HG02610 (cell line): ENCODE results near the gene SLC4A5.
"Not testable (repeated sequence)": the region's sequence is repeated elsewhere in the genome, so short reads cannot be mapped to it uniquely, and the experiment has no call there.

ENCODE experiments used
- ATAC-seq: cut with Tn5 transposase; IDR thresholded peaks from one replicate; pipeline ENCODE4 v1.9.1; 2021; ENCODE audit warnings: mild to moderate bottlenecking, moderate library complexity; ENCODE audit not compliant: unreplicated experiment

Gene SLC4A5

GRCh38 chr2:74212702-74213410, 130.4 kb downstream of the SLC4A5 start:
- no peak for ATAC-seq

- peak; percentile 73 for ATAC-seq
Observed at GRCh38 chr2:74206180-74206688, 137.0 kb downstream of the SLC4A5 start.

GRCh38 chr2:74205596-74205995, 137.6 kb downstream of the SLC4A5 start:
- no peak for ATAC-seq

DNA sequence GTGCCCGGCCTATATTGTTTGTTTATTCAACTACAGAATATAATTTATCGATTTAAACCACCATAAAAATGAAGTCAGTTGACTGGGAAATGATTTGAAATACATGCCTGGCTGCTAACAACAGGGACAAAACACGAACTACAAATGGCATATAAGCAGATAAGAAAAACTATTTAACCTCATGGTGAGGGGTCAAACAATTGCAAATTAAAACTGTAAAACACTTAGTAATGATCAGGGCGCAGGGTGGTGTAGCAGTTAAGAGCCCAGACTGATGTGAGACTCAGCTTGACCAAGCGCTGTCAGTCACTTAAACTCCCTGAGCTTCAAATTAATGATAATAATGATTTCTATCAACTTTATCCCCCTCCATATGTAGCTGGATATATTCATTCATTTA, 138.1 kb downstream of the SLC4A5 start:
- ATAC-seq = no peak

- no peak for ATAC-seq
Observed at GRCh38 chr2:74204436-74204835, 138.8 kb downstream of the SLC4A5 start.

DNA sequence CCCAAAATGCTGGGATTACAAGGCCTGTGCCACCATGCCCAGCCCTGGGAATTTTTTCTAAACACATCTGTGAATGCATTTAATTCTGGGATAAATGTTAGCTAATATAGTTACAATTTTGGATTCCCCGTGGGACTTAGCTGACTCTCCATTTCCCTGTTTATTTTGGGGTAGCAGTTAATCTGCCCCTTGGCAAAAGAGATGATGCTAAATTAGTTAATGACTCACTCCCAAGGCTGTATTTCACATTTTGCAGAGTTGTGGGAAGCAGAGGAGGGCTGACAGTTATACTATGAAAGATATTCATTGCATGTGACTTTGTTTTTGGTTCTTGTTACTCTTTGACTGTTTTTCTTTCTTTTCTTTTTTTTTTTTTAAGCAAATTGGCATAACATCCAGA, 141.6 kb downstream of the SLC4A5 start:
- ATAC-seq = no peak

GRCh38 chr2:74201196-74201595, 142.0 kb downstream of the SLC4A5 start:
- ATAC-seq = no peak

- ATAC-seq = no peak
Observed at GRCh38 chr2:74199871-74200305, 143.3 kb downstream of the SLC4A5 start.

GRCh38 chr2:74199275-74199701, 143.9 kb downstream of the SLC4A5 start:
- no peak for ATAC-seq

GRCh38 chr2:74198461-74199274, 144.5 kb downstream of the SLC4A5 start, which contains the start of gene MTHFD2:
TSS of gene MTHFD2 (plus strand) at chr2:74198615. CDS start at chr2:74198642, 27 bp downstream.
- peak; percentile 89 for ATAC-seq

GRCh38 chr2:74198023-74198460, 145.2 kb downstream of the SLC4A5 start:
- no peak for ATAC-seq

DNA sequence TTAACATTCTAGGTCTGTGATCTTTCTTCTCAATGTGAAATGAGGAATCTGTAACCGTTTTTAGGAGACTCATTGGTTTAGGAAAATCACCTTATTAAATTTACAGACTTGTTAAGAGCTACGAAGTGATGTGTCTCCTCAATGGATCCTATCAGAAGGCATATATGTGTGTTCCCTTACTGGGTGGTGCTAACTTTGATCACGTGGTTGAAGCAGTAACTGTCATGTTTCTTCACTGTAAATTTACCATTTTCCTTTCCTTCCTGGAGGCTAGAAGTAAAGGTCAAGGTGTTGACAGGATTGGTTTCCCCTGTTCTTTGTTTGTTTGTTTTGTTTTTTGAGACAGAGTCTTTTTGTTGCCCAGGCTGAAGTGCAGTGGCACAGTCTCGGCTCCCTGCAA, 146.2 kb downstream of the SLC4A5 start:
- ATAC-seq = no peak

DNA sequence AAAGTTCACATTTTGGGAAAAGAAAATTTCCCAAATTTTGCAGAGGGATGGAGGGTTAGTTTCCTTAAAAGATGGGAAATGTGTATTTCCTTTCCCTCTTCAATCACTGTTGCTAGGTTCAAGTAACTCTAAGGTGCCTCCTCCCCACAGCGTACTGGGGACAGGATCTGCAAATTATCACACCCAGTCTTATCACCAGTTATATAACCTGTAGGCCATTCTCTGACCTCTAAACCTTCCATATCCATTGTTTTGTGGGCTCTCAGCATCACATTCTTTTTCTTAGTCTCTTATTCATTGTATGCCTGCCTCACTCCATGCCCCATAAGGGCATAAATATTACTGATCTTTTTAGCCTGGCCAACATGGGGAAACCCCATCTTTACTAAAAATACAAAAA, 148.4 kb downstream of the SLC4A5 start:
- no peak for ATAC-seq

DNA sequence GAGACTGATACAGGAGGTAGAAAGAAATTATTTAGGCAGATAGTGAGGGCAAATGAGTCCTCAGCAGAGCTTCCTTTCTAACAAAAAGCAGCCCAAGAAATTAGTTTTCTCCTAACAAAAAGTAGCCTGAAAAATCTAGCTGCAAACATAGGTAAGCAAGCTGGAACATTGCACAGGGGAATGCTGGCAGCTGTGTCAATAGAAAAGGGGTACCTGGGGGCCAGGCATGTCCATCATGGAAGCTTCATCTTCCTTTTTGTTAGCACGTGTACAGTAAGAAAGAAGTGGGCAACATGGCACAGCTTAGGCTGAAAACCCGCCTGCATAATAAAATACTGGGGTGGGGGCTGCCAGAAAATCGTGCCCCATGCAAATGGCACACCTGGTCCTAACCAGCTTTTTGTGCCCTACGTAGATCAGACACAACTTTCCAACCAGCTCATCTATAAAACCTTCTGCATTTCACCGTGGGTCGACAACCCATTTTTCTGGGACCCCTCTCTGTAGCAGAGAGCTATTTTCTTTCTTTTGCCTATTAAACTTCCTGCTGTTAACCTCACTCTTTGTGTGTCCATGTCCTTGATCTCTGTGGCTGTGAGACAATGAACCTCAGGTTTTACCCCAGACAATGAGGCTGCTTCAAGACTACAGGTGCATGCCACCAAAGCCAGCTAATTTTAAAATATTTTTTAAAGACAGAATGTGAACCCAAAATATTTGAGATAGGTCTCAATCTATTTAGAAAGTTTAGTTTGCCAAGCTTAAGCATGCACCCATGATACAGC, 151.4 kb downstream of the SLC4A5 start:
- ATAC-seq = no peak

GRCh38 chr2:74188696-74189095, 154.5 kb downstream of the SLC4A5 start:
- ATAC-seq = no peak

- no peak for ATAC-seq
Observed at GRCh38 chr2:74188018-74188601, 155.1 kb downstream of the SLC4A5 start.

DNA sequence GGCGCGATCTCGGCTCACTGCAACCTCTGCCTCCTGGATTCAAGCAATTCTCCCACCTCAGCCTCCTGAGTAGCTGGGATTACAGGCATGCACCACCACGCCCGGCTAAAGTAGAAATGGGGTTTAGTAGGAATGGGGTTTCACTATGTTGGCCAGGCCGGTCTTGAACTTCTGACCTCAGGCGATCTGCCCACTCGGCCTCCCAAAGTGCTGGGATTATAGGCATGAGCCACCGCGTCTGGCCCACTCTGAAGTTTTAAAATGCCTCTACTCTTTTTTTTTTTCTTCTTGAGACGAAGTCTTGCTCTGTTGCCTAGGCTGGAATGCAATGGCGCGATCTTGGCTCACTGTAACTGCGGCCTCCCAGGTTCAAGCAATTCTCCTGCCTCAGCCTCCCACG, 156.5 kb downstream of the SLC4A5 start:
- not testable (repeated sequence) for ATAC-seq

GRCh38 chr2:74186038-74186437, 157.2 kb downstream of the SLC4A5 start:
- ATAC-seq = peak; percentile 84

DNA sequence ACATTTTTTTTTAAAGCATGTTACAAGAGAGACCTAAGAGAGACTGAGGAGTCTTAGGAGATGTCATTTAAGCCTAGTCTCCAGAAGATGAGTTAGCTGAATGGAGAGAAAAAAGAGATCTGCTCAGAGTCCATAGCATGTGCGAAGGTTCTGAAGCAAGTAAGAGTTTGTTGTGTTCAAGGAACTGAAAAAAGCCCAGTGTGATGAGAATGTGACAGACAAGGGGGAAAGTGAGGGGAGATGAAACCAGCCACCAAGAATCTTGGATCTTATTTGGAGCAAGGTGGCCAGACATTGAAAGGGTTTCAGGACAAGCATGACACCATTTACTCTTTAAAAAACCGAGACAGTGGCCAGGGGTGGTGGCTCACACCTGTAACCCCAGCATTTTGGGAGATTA, 159.3 kb downstream of the SLC4A5 start:
- no peak for ATAC-seq

GRCh38 chr2:74181739-74182138, 161.5 kb downstream of the SLC4A5 start:
- ATAC-seq = peak; percentile 34
